Measurements from ENCODE around the gene ATP6AP1. TPM values are rescaled to one million over a fixed set of nuclear protein-coding genes. Genes with fewer than 3 reads are reported as not detected.

ATP6AP1 gene
- total and polyA plus RNA-seq, 2 of the 13 experiments (the other 11 are each of a cell fraction or from before 2014, with no cell fraction given) = 56.7 to 110 TPM

DNA sequence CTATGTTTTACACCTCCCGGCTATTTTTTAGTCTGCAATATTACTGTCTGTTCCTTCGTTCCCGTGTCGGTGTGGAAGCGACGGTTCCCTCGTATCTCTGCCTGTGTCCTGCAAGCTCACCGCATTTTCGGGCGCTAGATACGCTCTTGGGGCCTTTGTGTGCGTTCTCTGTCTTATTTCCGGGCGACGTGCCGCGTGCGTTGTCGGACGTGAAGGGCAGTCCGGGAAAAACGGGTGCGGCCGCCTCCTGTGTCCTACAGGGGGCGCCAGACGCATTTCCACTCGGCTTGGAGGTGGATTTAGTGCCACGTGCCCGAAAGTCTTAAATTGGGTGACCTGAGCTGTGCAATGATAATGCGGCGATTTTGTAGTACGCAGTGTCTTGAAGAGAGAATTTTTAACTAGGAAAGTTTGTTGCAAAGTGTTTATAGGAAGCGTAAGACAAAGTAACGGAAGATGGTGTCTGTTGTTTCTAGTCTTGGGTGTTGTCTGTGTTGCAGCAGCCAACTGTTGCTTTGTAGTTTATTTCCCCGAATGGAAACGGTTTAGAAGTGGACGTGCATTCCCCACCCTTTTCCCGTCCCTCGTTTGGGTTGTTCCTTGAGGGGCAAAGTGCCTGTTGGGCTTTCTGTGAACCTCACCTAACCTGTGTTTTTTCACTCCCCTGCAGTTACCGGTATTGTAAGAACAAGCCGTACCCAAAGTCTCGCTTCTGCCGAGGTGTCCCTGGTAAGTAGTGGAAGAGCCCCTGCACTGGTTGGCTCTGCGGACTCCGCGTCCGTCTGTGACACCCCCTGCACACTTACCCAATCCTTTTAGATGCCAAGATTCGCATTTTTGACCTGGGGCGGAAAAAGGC, 29.6 kb upstream of the ATP6AP1 start (continued):
- TF ChIP-seq, protein P1, sequence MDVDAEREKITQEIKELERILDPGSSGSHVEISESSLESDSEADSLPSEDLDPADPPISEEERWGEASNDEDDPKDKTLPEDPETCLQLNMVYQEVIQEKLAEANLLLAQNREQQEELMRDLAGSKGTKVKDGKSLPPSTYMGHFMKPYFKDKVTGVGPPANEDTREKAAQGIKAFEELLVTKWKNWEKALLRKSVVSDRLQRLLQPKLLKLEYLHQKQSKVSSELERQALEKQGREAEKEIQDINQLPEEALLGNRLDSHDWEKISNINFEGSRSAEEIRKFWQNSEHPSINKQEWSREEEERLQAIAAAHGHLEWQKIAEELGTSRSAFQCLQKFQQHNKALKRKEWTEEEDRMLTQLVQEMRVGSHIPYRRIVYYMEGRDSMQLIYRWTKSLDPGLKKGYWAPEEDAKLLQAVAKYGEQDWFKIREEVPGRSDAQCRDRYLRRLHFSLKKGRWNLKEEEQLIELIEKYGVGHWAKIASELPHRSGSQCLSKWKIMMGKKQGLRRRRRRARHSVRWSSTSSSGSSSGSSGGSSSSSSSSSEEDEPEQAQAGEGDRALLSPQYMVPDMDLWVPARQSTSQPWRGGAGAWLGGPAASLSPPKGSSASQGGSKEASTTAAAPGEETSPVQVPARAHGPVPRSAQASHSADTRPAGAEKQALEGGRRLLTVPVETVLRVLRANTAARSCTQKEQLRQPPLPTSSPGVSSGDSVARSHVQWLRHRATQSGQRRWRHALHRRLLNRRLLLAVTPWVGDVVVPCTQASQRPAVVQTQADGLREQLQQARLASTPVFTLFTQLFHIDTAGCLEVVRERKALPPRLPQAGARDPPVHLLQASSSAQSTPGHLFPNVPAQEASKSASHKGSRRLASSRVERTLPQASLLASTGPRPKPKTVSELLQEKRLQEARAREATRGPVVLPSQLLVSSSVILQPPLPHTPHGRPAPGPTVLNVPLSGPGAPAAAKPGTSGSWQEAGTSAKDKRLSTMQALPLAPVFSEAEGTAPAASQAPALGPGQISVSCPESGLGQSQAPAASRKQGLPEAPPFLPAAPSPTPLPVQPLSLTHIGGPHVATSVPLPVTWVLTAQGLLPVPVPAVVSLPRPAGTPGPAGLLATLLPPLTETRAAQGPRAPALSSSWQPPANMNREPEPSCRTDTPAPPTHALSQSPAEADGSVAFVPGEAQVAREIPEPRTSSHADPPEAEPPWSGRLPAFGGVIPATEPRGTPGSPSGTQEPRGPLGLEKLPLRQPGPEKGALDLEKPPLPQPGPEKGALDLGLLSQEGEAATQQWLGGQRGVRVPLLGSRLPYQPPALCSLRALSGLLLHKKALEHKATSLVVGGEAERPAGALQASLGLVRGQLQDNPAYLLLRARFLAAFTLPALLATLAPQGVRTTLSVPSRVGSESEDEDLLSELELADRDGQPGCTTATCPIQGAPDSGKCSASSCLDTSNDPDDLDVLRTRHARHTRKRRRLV (CRISPR knock-in tag; IDR thresholded peaks at IDR 0.05) = no peak
- no peak for TF ChIP-seq POLR2A (IDR thresholded peaks at IDR 0.05; ENCODE audit: insufficient read depth in 1 of 2, low read depth in 2 of 2, low read length in 2 of 2)
- TF ChIP-seq, protein P2, sequence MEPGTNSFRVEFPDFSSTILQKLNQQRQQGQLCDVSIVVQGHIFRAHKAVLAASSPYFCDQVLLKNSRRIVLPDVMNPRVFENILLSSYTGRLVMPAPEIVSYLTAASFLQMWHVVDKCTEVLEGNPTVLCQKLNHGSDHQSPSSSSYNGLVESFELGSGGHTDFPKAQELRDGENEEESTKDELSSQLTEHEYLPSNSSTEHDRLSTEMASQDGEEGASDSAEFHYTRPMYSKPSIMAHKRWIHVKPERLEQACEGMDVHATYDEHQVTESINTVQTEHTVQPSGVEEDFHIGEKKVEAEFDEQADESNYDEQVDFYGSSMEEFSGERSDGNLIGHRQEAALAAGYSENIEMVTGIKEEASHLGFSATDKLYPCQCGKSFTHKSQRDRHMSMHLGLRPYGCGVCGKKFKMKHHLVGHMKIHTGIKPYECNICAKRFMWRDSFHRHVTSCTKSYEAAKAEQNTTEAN (CRISPR knock-in tag; conservative IDR thresholded peaks at IDR 0.05) = 0 out of 2 replicates have a peak, but pooled peaks have one; percentile 13
- TF ChIP-seq SAP130 (CRISPR knock-in tag; IDR thresholded peaks at IDR 0.05; ENCODE audit: low read depth) = 0 out of 2 replicates have a peak, but pooled peaks have one; percentile 34
- TF ChIP-seq, protein P3, sequence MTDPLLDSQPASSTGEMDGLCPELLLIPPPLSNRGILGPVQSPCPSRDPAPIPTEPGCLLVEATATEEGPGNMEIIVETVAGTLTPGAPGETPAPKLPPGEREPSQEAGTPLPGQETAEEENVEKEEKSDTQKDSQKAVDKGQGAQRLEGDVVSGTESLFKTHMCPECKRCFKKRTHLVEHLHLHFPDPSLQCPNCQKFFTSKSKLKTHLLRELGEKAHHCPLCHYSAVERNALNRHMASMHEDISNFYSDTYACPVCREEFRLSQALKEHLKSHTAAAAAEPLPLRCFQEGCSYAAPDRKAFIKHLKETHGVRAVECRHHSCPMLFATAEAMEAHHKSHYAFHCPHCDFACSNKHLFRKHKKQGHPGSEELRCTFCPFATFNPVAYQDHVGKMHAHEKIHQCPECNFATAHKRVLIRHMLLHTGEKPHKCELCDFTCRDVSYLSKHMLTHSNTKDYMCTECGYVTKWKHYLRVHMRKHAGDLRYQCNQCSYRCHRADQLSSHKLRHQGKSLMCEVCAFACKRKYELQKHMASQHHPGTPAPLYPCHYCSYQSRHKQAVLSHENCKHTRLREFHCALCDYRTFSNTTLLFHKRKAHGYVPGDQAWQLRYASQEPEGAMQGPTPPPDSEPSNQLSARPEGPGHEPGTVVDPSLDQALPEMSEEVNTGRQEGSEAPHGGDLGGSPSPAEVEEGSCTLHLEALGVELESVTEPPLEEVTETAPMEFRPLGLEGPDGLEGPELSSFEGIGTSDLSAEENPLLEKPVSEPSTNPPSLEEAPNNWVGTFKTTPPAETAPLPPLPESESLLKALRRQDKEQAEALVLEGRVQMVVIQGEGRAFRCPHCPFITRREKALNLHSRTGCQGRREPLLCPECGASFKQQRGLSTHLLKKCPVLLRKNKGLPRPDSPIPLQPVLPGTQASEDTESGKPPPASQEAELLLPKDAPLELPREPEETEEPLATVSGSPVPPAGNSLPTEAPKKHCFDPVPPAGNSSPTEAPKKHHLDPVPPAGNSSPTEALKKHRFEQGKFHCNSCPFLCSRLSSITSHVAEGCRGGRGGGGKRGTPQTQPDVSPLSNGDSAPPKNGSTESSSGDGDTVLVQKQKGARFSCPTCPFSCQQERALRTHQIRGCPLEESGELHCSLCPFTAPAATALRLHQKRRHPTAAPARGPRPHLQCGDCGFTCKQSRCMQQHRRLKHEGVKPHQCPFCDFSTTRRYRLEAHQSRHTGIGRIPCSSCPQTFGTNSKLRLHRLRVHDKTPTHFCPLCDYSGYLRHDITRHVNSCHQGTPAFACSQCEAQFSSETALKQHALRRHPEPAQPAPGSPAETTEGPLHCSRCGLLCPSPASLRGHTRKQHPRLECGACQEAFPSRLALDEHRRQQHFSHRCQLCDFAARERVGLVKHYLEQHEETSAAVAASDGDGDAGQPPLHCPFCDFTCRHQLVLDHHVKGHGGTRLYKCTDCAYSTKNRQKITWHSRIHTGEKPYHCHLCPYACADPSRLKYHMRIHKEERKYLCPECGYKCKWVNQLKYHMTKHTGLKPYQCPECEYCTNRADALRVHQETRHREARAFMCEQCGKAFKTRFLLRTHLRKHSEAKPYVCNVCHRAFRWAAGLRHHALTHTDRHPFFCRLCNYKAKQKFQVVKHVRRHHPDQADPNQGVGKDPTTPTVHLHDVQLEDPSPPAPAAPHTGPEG (CRISPR knock-in tag; IDR thresholded peaks at IDR 0.05) = 0 out of 2 replicates have a peak, but pooled peaks have one; percentile 19
- peak; percentile 27; the same call in 1 of the 2 replicates for TF ChIP-seq ZFX (CRISPR knock-in tag; IDR thresholded peaks at IDR 0.05; ENCODE audit: low read depth)
- TF ChIP-seq ARNTL (CRISPR knock-in tag; IDR thresholded peaks at IDR 0.05) = peak; percentile 39; the same call in 1 of the 2 replicates
- TF ChIP-seq, protein P4, sequence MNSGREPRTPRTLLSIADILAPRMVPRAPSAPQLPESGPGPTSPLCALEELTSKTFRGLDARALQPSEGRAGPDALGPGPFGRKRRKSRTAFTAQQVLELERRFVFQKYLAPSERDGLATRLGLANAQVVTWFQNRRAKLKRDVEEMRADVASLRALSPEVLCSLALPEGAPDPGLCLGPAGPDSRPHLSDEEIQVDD (CRISPR knock-in tag; IDR thresholded peaks at IDR 0.05; ENCODE audit: borderline replicate concordance) = no peak
- TF ChIP-seq, protein P5, sequence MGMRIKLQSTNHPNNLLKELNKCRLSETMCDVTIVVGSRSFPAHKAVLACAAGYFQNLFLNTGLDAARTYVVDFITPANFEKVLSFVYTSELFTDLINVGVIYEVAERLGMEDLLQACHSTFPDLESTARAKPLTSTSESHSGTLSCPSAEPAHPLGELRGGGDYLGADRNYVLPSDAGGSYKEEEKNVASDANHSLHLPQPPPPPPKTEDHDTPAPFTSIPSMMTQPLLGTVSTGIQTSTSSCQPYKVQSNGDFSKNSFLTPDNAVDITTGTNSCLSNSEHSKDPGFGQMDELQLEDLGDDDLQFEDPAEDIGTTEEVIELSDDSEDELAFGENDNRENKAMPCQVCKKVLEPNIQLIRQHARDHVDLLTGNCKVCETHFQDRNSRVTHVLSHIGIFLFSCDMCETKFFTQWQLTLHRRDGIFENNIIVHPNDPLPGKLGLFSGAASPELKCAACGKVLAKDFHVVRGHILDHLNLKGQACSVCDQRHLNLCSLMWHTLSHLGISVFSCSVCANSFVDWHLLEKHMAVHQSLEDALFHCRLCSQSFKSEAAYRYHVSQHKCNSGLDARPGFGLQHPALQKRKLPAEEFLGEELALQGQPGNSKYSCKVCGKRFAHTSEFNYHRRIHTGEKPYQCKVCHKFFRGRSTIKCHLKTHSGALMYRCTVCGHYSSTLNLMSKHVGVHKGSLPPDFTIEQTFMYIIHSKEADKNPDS (CRISPR knock-in tag; IDR thresholded peaks at IDR 0.05) = no peak
- TF ChIP-seq ETV5 (CRISPR knock-in tag; IDR thresholded peaks at IDR 0.05; ENCODE audit: borderline replicate concordance) = peak; percentile 54; the same call in 1 of the 2 replicates
